ENCODE results near the gene CDC37L1. TPM values are rescaled to one million over a fixed set of nuclear protein-coding genes. Genes with fewer than 3 reads are reported as not detected.
A peak's percentile ranks its signal among the peaks of the same experiment; 100 is the strongest.

Gene CDC37L1
- total and polyA plus RNA-seq, 9 of the 15 experiments (the other 6 are each of a cell fraction or from before 2014, with no cell fraction given), result 1.5 to 7.9 (median 6.0) TPM

- FAIRE-seq (peak; percentile 70), ATAC-seq (peak; percentile 32), DNase-seq (ENCODE audit: extremely low read depth in 1 of 4, low spot score in 3 of 4) (peak; percentile 20 to 53 (median 40))
- Histone ChIP-seq H2AFZ (ENCODE audit: low read depth, low read length) (peak overlapping the region; percentile 70), H3K27ac (ENCODE audit: extremely low read depth, low read depth, low read length) (peak overlapping the region; percentile 85), H3K9ac (ENCODE audit: insufficient read depth in 1 of 2, low read depth in 2 of 2, low read length in 2 of 2) (peak overlapping the region; percentile 84 to 92), H3K36me3 (ENCODE audit: control insufficient read depth, insufficient read depth, low read length) (peaks cover 10% of the 10 kb centered on the region; the same call in 1 of the 3 replicates), H3K27me3 (ENCODE audit: control insufficient read depth in 2 of 2, insufficient read depth in 2 of 2, low read length in 2 of 2) (no peaks in the 10 kb centered on the region), H3K9me3 (replicated peaks; ENCODE audit: control insufficient read depth, insufficient read depth, low read depth, low read length) (no peaks in the 10 kb centered on the region), H4K20me1 (replicated peaks; ENCODE audit: control insufficient read depth, insufficient read depth, low read length) (no peaks in the 10 kb centered on the region), H3K4me2 (ENCODE audit: insufficient read depth, low read length) (peak overlapping the region; percentile 83), H3K9me1 (ENCODE audit: control insufficient read depth, insufficient read depth, low read length) (no peaks in the 10 kb centered on the region), H3K4me1 (replicated peaks in 1 of 2; ENCODE audit: control insufficient read depth in 2 of 2, insufficient read depth in 2 of 2, low read length in 2 of 2) (peaks cover 9 to 23% of the 10 kb centered on the region in 2 experiments; a peak in 4 of 5 replicates), H3K79me2 (ENCODE audit: control insufficient read depth, insufficient read depth, low read length) (peaks cover 53% of the 10 kb centered on the region), H3K4me3 (peak overlapping the region; percentile 89)
- no TSS peak for BruUV-seq (replicated peaks)
- in situ Hi-C loops (cut with MboI) (loop anchor here (25.0 kb wide), 1 partner anchor 696 kb away; the partner anchor contains the start of gene PLGRKT), intact Hi-C loops (cut with micrococcal nuclease) (loop anchor here (2.0 to 10.0 kb wide), 3 partner anchors 64 to 357 kb away; partner anchors contain the start of genes CDC37L1 and PLPP6)
- 3% methylated on average over 18 of the region's 54 CpGs for WGBS (ENCODE audit: insufficient coverage, low coverage, missing lambda C conversion rate)
- ChIA-PET POLR2A (no interaction called here), CTCF (ENCODE audit: low intra/inter-chr PET ratio) (no interaction called here)
- 0 out of 4 replicates have a peak, but pooled peaks of 1 of the 2 experiments have one; percentile 9 for TF ChIP-seq TRIM24 (IDR thresholded peaks at IDR 0.05)
- TF ChIP-seq EGR1 (conservative IDR thresholded peaks at IDR 0.05), result peak; percentile 69
- peak; percentile 7 for TF ChIP-seq PCBP1 (IDR thresholded peaks at IDR 0.05; ENCODE audit: low read depth, low read length, poor library complexity, severe bottlenecking)
- peak; percentile 41; the same call in 1 of the 2 replicates for TF ChIP-seq DPF2 (IDR thresholded peaks at IDR 0.05)
- TF ChIP-seq KDM5B (IDR thresholded peaks at IDR 0.05; ENCODE audit: insufficient replicate concordance, low read depth, low read length), result peak; percentile 10
- 0 out of 2 replicates have a peak, but pooled peaks have one; percentile 11 for TF ChIP-seq ZNF740 (CRISPR knock-in tag; IDR thresholded peaks at IDR 0.05)
- TF ChIP-seq ZNF740 (tag; IDR thresholded peaks at IDR 0.05), result no peak
- TF ChIP-seq HNRNPUL1 (IDR thresholded peaks at IDR 0.05; ENCODE audit: low read length), result no peak
- TF ChIP-seq SUPT5H (IDR thresholded peaks at IDR 0.05), result peak; percentile 12; the same call in 1 of the 2 replicates
- peak; percentile 0; the same call in 1 of the 2 replicates for TF ChIP-seq RBFOX2 (IDR thresholded peaks at IDR 0.05; ENCODE audit: low read depth, low read length)
- TF ChIP-seq ELF4 (CRISPR knock-in tag; IDR thresholded peaks at IDR 0.05), result no peak
- no peak for TF ChIP-seq RNF219 (CRISPR knock-in tag; IDR thresholded peaks at IDR 0.05)
- TF ChIP-seq ESRRA (IDR thresholded peaks at IDR 0.05; ENCODE audit: borderline replicate concordance, low read depth), result peak; percentile 78
- TF ChIP-seq PML (IDR thresholded peaks at IDR 0.05; ENCODE audit: low read length), result peak; percentile 9; the same call in 1 of the 2 replicates
- peak in 1 of 2 experiments; percentile 47; a peak in 1 of 4 replicates for TF ChIP-seq MLLT1 (IDR thresholded peaks at IDR 0.05)
- no peak for TF ChIP-seq ZNF121 (CRISPR knock-in tag; conservative IDR thresholded peaks at IDR 0.05)
- TF ChIP-seq MEF2A (IDR thresholded peaks at IDR 0.05; ENCODE audit: control insufficient read depth, low read depth, low read length), result no peak
- TF ChIP-seq CCAR2 (IDR thresholded peaks at IDR 0.05; ENCODE audit: low read depth, low read length), result 0 out of 2 replicates have a peak, but pooled peaks have one; percentile 31
Measured at GRCh38 chr9:4741365-4742089, 62.2 kb downstream of the CDC37L1 start.
